Activated naive CD4-positive, alpha-beta T cell treated with anti-CD3 and anti-CD28 coated beads, Interleukin-2, amount 50 U/mL, for 16 hours (primary cell): ENCODE measurements around the gene C22orf39.

ENCODE experiments used
- DNase-seq: peaks from one replicate; pipeline ENCODE4 v3.0.0-alpha.2; 2020

C22orf39 gene

GRCh38 chr22:19396934-19397733 lies 50.4 kb downstream of the C22orf39 start:
- DNase-seq = no peak

- no peak for DNase-seq
Observed at GRCh38 chr22:19396561-19396933, 51.0 kb downstream of the C22orf39 start.

DNA sequence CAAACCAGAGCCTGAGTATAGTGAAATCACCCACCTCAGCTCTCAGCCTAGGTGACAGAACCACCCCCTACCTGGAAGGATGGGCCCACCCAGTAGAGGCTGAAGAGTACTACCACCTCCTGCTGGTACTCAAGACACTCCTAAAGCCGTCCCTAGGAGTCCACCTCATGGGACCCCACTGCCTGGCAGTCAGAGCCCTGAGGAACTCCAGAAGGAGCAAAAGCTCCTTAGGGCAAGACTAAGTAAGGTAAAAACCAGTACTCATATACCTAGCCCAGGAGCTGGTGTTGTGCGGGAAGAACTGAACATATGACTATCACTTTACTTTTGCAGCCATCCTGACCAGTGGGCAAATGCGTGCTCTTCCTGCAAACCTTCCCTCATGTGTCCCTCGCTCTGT lies 52.2 kb downstream of the C22orf39 start:
- no peak for DNase-seq

DNA sequence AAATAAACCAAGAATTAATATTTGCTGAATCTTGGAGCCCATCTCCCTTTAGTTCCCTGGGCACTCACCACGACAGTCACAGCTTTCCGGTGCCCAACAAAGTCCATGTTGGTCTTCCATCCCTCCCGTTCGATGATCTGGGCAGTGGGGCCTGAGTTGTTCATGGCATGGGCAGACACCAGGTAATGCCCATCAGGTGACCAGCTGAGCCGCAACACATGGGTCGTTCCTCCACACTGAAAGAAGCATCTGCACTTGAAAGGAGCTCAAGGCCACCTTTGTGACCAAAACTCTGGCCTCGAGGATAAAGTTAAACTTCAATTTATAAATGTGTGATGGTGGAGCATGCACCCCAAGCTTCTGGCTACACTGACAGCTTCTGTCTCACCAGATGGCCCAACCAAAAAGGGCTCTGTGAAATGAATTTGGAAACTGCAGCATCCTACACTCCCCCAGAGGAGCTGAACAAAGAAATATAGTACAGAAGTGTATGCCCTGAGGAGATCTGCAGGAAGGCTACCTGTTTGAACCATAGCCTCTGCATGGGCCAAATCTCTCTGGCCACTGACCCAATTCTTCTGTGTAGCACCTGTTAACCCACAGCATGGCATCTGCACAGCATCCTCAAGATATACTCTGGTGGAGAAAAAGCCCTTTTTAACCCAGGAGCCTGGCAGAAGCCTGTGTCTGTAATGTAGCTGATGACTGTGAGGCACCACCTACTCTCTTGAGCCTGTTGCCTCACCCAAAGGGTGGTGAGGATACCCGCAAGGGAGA lies 53.0 kb downstream of the C22orf39 start:
- no peak for DNase-seq

- no peak for DNase-seq
Observed at GRCh38 chr22:19393704-19394103, 53.8 kb downstream of the C22orf39 start.
